GM19455 (cell line): ENCODE results near the gene NPHP4.
"Not testable (repeated sequence)": the region's sequence is repeated elsewhere in the genome, so short reads cannot be mapped to it uniquely, and the experiment has no call there.

Experiments
- ATAC-seq: cut with Tn5 transposase; IDR thresholded peaks from one replicate; pipeline ENCODE4 v1.9.1; 2021; ENCODE audit not compliant: unreplicated experiment

The NPHP4 gene

GRCh38 chr1:5860277-5860676 is 131.9 kb downstream of the NPHP4 start:
- no peak for ATAC-seq

GRCh38 chr1:5859766-5860165 is 132.5 kb downstream of the NPHP4 start:
- no peak for ATAC-seq

- ATAC-seq, result no peak
Measured at GRCh38 chr1:5858844-5859407, 133.3 kb downstream of the NPHP4 start.

GRCh38 chr1:5858246-5858645 is 134.0 kb downstream of the NPHP4 start:
- no peak for ATAC-seq

- ATAC-seq, result no peak
Measured at GRCh38 chr1:5857508-5858090, 134.6 kb downstream of the NPHP4 start.

GRCh38 chr1:5857011-5857410 is 135.2 kb downstream of the NPHP4 start:
- ATAC-seq, result no peak

GRCh38 chr1:5856246-5856815 is 135.9 kb downstream of the NPHP4 start:
- ATAC-seq, result no peak

- ATAC-seq, result no peak
Measured at GRCh38 chr1:5855196-5855897, 136.9 kb downstream of the NPHP4 start.

- ATAC-seq, result no peak
Measured at GRCh38 chr1:5854754-5855153, 137.5 kb downstream of the NPHP4 start.

GRCh38 chr1:5853858-5854257 is 138.4 kb downstream of the NPHP4 start:
- not testable (repeated sequence) for ATAC-seq

- no peak for ATAC-seq
Measured at GRCh38 chr1:5850503-5850902, 141.7 kb downstream of the NPHP4 start.

GRCh38 chr1:5849550-5849949 is 142.7 kb downstream of the NPHP4 start:
- ATAC-seq, result no peak

- ATAC-seq, result no peak
Measured at GRCh38 chr1:5847013-5847659, 145.1 kb downstream of the NPHP4 start.

GRCh38 chr1:5845376-5845775 is 146.8 kb downstream of the NPHP4 start:
- no peak for ATAC-seq

- ATAC-seq, result no peak
Measured at GRCh38 chr1:5844442-5844841, 147.8 kb downstream of the NPHP4 start.

GRCh38 chr1:5843521-5844096 is 148.6 kb downstream of the NPHP4 start:
- ATAC-seq, result no peak

- no peak for ATAC-seq
Measured at GRCh38 chr1:5842679-5843078, 149.5 kb downstream of the NPHP4 start.

GRCh38 chr1:5840551-5841001 is 151.6 kb downstream of the NPHP4 start:
- ATAC-seq, result no peak

- ATAC-seq, result no peak
Measured at GRCh38 chr1:5839881-5840550, 152.2 kb downstream of the NPHP4 start.

- no peak for ATAC-seq
Measured at GRCh38 chr1:5839161-5839880, 152.9 kb downstream of the NPHP4 start.
